ENCODE results near the gene TFRC.
"Not testable (repeated sequence)": the region's sequence is repeated elsewhere in the genome, so short reads cannot be mapped to it uniquely, and the experiment has no call there.

TFRC gene

GRCh38 chr3:196081002-196081833 lies 672 bp downstream of the TFRC start:
- DNase-seq = peak; percentile 72 to 88 (median 78)

GRCh38 chr3:196080101-196080846 lies 1.6 kb downstream of the TFRC start:
- DNase-seq = not testable (repeated sequence)

GRCh38 chr3:196079682-196080081 lies 2.2 kb downstream of the TFRC start:
- DNase-seq = no peak

- no peak for DNase-seq
Measured at GRCh38 chr3:196075013-196075412, 6.9 kb downstream of the TFRC start.

- peak; percentile 75 to 84 (median 76) for DNase-seq
Measured at GRCh38 chr3:196073255-196073753, 8.6 kb downstream of the TFRC start.

GRCh38 chr3:196072313-196072712 lies 9.6 kb downstream of the TFRC start:
- DNase-seq = no peak

- not testable (repeated sequence) for DNase-seq
Measured at GRCh38 chr3:196068812-196069211, 13.1 kb downstream of the TFRC start.

GRCh38 chr3:196067439-196067838 lies 14.5 kb downstream of the TFRC start:
- DNase-seq = no peak

- no peak for DNase-seq
Measured at GRCh38 chr3:196063971-196064370, 17.9 kb downstream of the TFRC start.

- DNase-seq = no peak
Measured at GRCh38 chr3:196063456-196063855, 18.4 kb downstream of the TFRC start.

GRCh38 chr3:196063049-196063448 lies 18.8 kb downstream of the TFRC start:
- DNase-seq = no peak

GRCh38 chr3:196060834-196061233 lies 21.1 kb downstream of the TFRC start:
- DNase-seq = peak in 1 of 4 experiments; percentile 3

GRCh38 chr3:196057760-196058331 lies 24.0 kb downstream of the TFRC start:
- DNase-seq = no peak

GRCh38 chr3:196056371-196056770 lies 25.5 kb downstream of the TFRC start:
- not testable (repeated sequence) for DNase-seq

- peak; percentile 75 to 90 (median 82) for DNase-seq
Measured at GRCh38 chr3:196055683-196056270, 26.1 kb downstream of the TFRC start.

GRCh38 chr3:196055240-196055639 lies 26.6 kb downstream of the TFRC start:
- DNase-seq = peak in 1 of 4 experiments; percentile 15

GRCh38 chr3:196054661-196055060 lies 27.2 kb downstream of the TFRC start:
- DNase-seq = peak in 1 of 4 experiments; percentile 4

- peak in 1 of 4 experiments; percentile 23 for DNase-seq
Measured at GRCh38 chr3:196053487-196053886, 28.4 kb downstream of the TFRC start.

- peak in 1 of 4 experiments; percentile 14 for DNase-seq
Measured at GRCh38 chr3:196051282-196052076, 30.4 kb downstream of the TFRC start.

- no peak for DNase-seq
Measured at GRCh38 chr3:196050597-196050996, 31.3 kb downstream of the TFRC start.

GRCh38 chr3:196049653-196050052 lies 32.2 kb downstream of the TFRC start:
- no peak for DNase-seq

Data from suppressor macrophage (primary cell).